Stimulated activated CD8-positive, alpha-beta memory T cell treated with anti-CD3 and anti-CD28 coated beads, Interleukin-15, amount 100 ng/mL, for 4 hours (primary cell): ENCODE measurements around the gene HOXC13.

Source experiments
- DNase-seq, 2 donors: peaks; one replicate each; pipeline ENCODE4 v3.0.0-alpha.2; 2020; ENCODE audit warnings: low read depth in 2 of 2

The HOXC13 gene

GRCh38 chr12:53970451-53970850 lies 31.8 kb downstream of the HOXC13 start:
- DNase-seq, result no peak

- DNase-seq, result no peak
These were observed 32.5 kb downstream of the HOXC13 start for GRCh38 chr12:53971129-53971528.

GRCh38 chr12:53971686-53972085 lies 33.1 kb downstream of the HOXC13 start:
- no peak for DNase-seq

GRCh38 chr12:53972152-53972702 lies 33.6 kb downstream of the HOXC13 start:
- DNase-seq, result no peak

- no peak for DNase-seq
These were observed 34.1 kb downstream of the HOXC13 start, which contains the start of gene HOXC11 for GRCh38 chr12:53972722-53973235. Gene HOXC11, plus strand, starts transcription at chr12:53973126. Its CDS starts 116 bp downstream, at chr12:53973242.

- DNase-seq, result no peak
These were observed 34.8 kb downstream of the HOXC13 start for GRCh38 chr12:53973236-53974042.

GRCh38 chr12:53974084-53975063 lies 35.7 kb downstream of the HOXC13 start, which contains the start of gene HOTAIR:
Gene HOTAIR, minus strand, starts transcription at chr12:53974954.
- DNase-seq, result no peak

GRCh38 chr12:53975064-53975471 lies 36.4 kb downstream of the HOXC13 start:
- DNase-seq, result no peak

- DNase-seq, result no peak
These were observed 37.0 kb downstream of the HOXC13 start for GRCh38 chr12:53975479-53976152.

GRCh38 chr12:53976172-53976822 lies 37.7 kb downstream of the HOXC13 start:
- no peak for DNase-seq

- DNase-seq, result no peak
These were observed 38.4 kb downstream of the HOXC13 start for GRCh38 chr12:53976823-53977595.

GRCh38 chr12:53977596-53978445 lies 39.2 kb downstream of the HOXC13 start:
- DNase-seq, result no peak

- no peak for DNase-seq
These were observed 40.1 kb downstream of the HOXC13 start for GRCh38 chr12:53978477-53979356.

GRCh38 chr12:53980104-53980801 lies 41.6 kb downstream of the HOXC13 start:
- DNase-seq, result no peak

- DNase-seq, result no peak
These were observed 42.3 kb downstream of the HOXC13 start for GRCh38 chr12:53980802-53981496.

- DNase-seq, result no peak
These were observed 43.3 kb downstream of the HOXC13 start for GRCh38 chr12:53981634-53982565.
